ENCODE results near the gene BICD1. TPM values are rescaled to one million over a fixed set of nuclear protein-coding genes. Genes with fewer than 3 reads are reported as not detected.

BICD1 gene
- polyA plus RNA-seq, 5 donors: 10.4 to 20.1 (median 16.9) TPM

GRCh38 chr12:32400114-32400672 lies 293.5 kb downstream of the BICD1 start:
- DNase-seq: no peak

GRCh38 chr12:32400866-32401265 lies 294.2 kb downstream of the BICD1 start:
- no peak for DNase-seq

- no peak for DNase-seq
These were observed 295.5 kb downstream of the BICD1 start for GRCh38 chr12:32402170-32402569.

- DNase-seq: no peak
These were observed 296.3 kb downstream of the BICD1 start for GRCh38 chr12:32402946-32403345.

- DNase-seq: no peak
These were observed 301.1 kb downstream of the BICD1 start for GRCh38 chr12:32407795-32408194.

- no peak for DNase-seq
These were observed 306.8 kb downstream of the BICD1 start for GRCh38 chr12:32413412-32413811.

GRCh38 chr12:32418221-32418620 lies 311.6 kb downstream of the BICD1 start:
- DNase-seq: no peak

- DNase-seq: no peak
These were observed 312.4 kb downstream of the BICD1 start for GRCh38 chr12:32418903-32419519.

GRCh38 chr12:32419520-32419960 lies 312.9 kb downstream of the BICD1 start:
- no peak for DNase-seq

GRCh38 chr12:32420356-32420755 lies 313.7 kb downstream of the BICD1 start:
- no peak for DNase-seq

- DNase-seq: no peak
These were observed 316.9 kb downstream of the BICD1 start for GRCh38 chr12:32423559-32423958.

GRCh38 chr12:32431025-32431424 lies 324.4 kb downstream of the BICD1 start:
- no peak for DNase-seq

Other genes starting within 250 kb of the BICD1 start
- gene RESF1, start 147.4 kb upstream of the BICD1 start, polyA plus RNA-seq (ENCODE audit: insufficient read depth in 1 of 5, insufficient read length in 5 of 5, low replicate concordance in 1 of 5): 10 to 100 TPM; 32.6 to 52.7 (median 43.6) TPM

Data from right lung (tissue), 5 donors.